Loucy (cell line): ENCODE data around the gene MRPL28.

Experiments
- CTCF ChIP-seq: fragments of 200-600 bp; sonication (generic); conservative IDR thresholded peaks from 2 replicates; pipeline ENCODE4 v1.5.1; 2014; ENCODE audit warnings: mild to moderate bottlenecking, antibody characterized with exemption, low read length
- EZH2phosphoT487 ChIP-seq: fragments of 200-600 bp; IDR thresholded peaks from 2 replicates; pipeline ENCODE4 v1.6.1; 2018; ENCODE audit warnings: antibody characterized with exemption, mild to moderate bottlenecking, moderate library complexity, borderline replicate concordance

- TF ChIP-seq CTCF (no peak), EZH2phosphoT487 (no peak)
These were observed 40.3 kb upstream of the MRPL28 start for GRCh38 chr16:410516-411178.
